Fibroblast of skin of right quadriceps (primary cell): Measurements from ENCODE around the gene GTF3C2.
"Not testable (repeated sequence)": the region's sequence is repeated elsewhere in the genome, so short reads cannot be mapped to it uniquely, and the experiment has no call there.

Experiments used
- DNase-seq: peaks from one replicate; pipeline ENCODE4 v3.0.0-alpha.2; 2013

GTF3C2 gene

GRCh38 chr2:27319839-27320238 lies 36.7 kb downstream of the GTF3C2 start:
- DNase-seq = not testable (repeated sequence)

- no peak for DNase-seq
These were observed 39.7 kb downstream of the GTF3C2 start for GRCh38 chr2:27316655-27317412.

- DNase-seq = no peak
These were observed 41.4 kb downstream of the GTF3C2 start for GRCh38 chr2:27315122-27315521.

GRCh38 chr2:27314709-27315108 lies 41.9 kb downstream of the GTF3C2 start:
- no peak for DNase-seq

GRCh38 chr2:27313882-27314645 lies 42.5 kb downstream of the GTF3C2 start:
- DNase-seq = no peak

- DNase-seq = no peak
These were observed 44.4 kb downstream of the GTF3C2 start for GRCh38 chr2:27312152-27312551.

- no peak for DNase-seq
These were observed 46.9 kb downstream of the GTF3C2 start for GRCh38 chr2:27309651-27310050.

- peak; percentile 26 for DNase-seq
These were observed 48.1 kb downstream of the GTF3C2 start, which contains the start of gene UCN for GRCh38 chr2:27308359-27308881. Gene UCN (minus strand): TSS chr2:27308445. CDS start chr2:27307895, 550 bp downstream.

- DNase-seq = no peak
These were observed 48.8 kb downstream of the GTF3C2 start for GRCh38 chr2:27307545-27308358.

GRCh38 chr2:27307287-27307544 lies 49.3 kb downstream of the GTF3C2 start:
- DNase-seq = no peak

GRCh38 chr2:27306573-27307286 lies 49.8 kb downstream of the GTF3C2 start:
- no peak for DNase-seq

- no peak for DNase-seq
These were observed 50.4 kb downstream of the GTF3C2 start for GRCh38 chr2:27306136-27306535.

GRCh38 chr2:27305516-27305915 lies 51.0 kb downstream of the GTF3C2 start:
- DNase-seq = no peak

GRCh38 chr2:27304488-27305240 lies 51.9 kb downstream of the GTF3C2 start:
- no peak for DNase-seq

- peak; percentile 69 for DNase-seq
These were observed 53.2 kb downstream of the GTF3C2 start for GRCh38 chr2:27303093-27304025.

- not testable (repeated sequence) for DNase-seq
These were observed 56.0 kb downstream of the GTF3C2 start for GRCh38 chr2:27300606-27301005.

- no peak for DNase-seq
These were observed 58.0 kb downstream of the GTF3C2 start for GRCh38 chr2:27298391-27299080.

- no peak for DNase-seq
These were observed 59.4 kb downstream of the GTF3C2 start for GRCh38 chr2:27297195-27297594.

GRCh38 chr2:27296481-27296880 lies 60.1 kb downstream of the GTF3C2 start:
- no peak for DNase-seq

- DNase-seq = no peak
These were observed 61.6 kb downstream of the GTF3C2 start for GRCh38 chr2:27294928-27295327.
